DMS153 treated with DMSO at 0.1 percent for 48 hours (cell line): ENCODE data around the gene HOXB7.

ENCODE experiments used
- DNase-seq: peaks from one replicate; lab custom pipeline; 2025; ENCODE audit not compliant: unreplicated experiment; lab: John Stamatoyannopoulos, UW

HOXB7 gene

GRCh38 chr17:48637323-48638260 is 26.8 kb upstream of the HOXB7 start:
- DNase-seq: no peak

GRCh38 chr17:48636177-48637018 is 25.6 kb upstream of the HOXB7 start:
- DNase-seq: no peak

GRCh38 chr17:48634493-48635208 is 23.8 kb upstream of the HOXB7 start:
- no peak for DNase-seq

GRCh38 chr17:48633266-48633677 is 22.5 kb upstream of the HOXB7 start:
- no peak for DNase-seq

GRCh38 chr17:48632579-48633265 is 21.9 kb upstream of the HOXB7 start:
- no peak for DNase-seq

GRCh38 chr17:48631693-48632578 is 21.1 kb upstream of the HOXB7 start:
- no peak for DNase-seq

GRCh38 chr17:48630925-48631692 is 20.3 kb upstream of the HOXB7 start:
- no peak for DNase-seq

- no peak for DNase-seq
Measured at GRCh38 chr17:48630009-48630924, 19.4 kb upstream of the HOXB7 start.

- DNase-seq: no peak
Measured at GRCh38 chr17:48629411-48629759, 18.6 kb upstream of the HOXB7 start.

- no peak for DNase-seq
Measured at GRCh38 chr17:48628649-48629410, 18.0 kb upstream of the HOXB7 start.

GRCh38 chr17:48627623-48628521 is 17.1 kb upstream of the HOXB7 start:
- DNase-seq: no peak

GRCh38 chr17:48627118-48627597 is 16.3 kb upstream of the HOXB7 start:
- no peak for DNase-seq

GRCh38 chr17:48626245-48627117 is 15.7 kb upstream of the HOXB7 start, which contains the start of gene HOXB9:
Gene HOXB9, minus strand, starts transcription at chr17:48626358. Its CDS starts 89 bp downstream, at chr17:48626269.
- no peak for DNase-seq

- DNase-seq: no peak
Measured at GRCh38 chr17:48625495-48626244, 14.9 kb upstream of the HOXB7 start.
